ENCODE measurements around the gene PTPRCAP. TPM values are rescaled to one million over a fixed set of nuclear protein-coding genes. Genes with fewer than 3 reads are reported as not detected.

Gene PTPRCAP
- polyA plus RNA-seq, 1 of the 3 experiments (the other 2 are of a cell fraction), result 1.4 TPM

- Histone ChIP-seq H2AFZ (ENCODE audit: low read depth) (no peak overlapping the region), H3K9ac (no peak overlapping the region), H3F3A (replicated peaks; ENCODE audit: insufficient read depth) (no peaks in the 10 kb centered on the region), H3K9me3 (no peaks in the 10 kb centered on the region), H3K9me2 (no peaks in the 10 kb centered on the region), H3K4me2 (no peak overlapping the region), H3K79me2 (ENCODE audit: insufficient read depth) (0 out of 2 replicates have a peak, but pooled peaks cover under 1% of the 10 kb centered on the region), H4K20me1 (ENCODE audit: insufficient read depth) (no peaks in the 10 kb centered on the region), H3K4me3 (ENCODE audit: low read depth in 2 of 2, low read length in 1 of 2) (no peak overlapping the region), H3K4me1 (ENCODE audit: control insufficient read depth in 1 of 2, insufficient read depth in 2 of 2, low read depth in 1 of 2, low read length in 1 of 2) (peaks cover 0 to 4% of the 10 kb centered on the region in 2 experiments; a peak in 2 of 4 replicates), H3K27ac (ENCODE audit: low read depth in 2 of 2, low read length in 1 of 2) (no peak overlapping the region), H3K27me3 (ENCODE audit: insufficient read depth) (no peaks in the 10 kb centered on the region), H3K36me3 (replicated peaks in 1 of 2; ENCODE audit: control insufficient read depth in 1 of 2, insufficient read depth in 2 of 2, low read length in 1 of 2) (no peaks in the 10 kb centered on the region)
- TF ChIP-seq RXRA (IDR thresholded peaks at IDR 0.05; ENCODE audit: borderline replicate concordance, low read depth) (no peak), ELF1 (IDR thresholded peaks at IDR 0.05) (no peak), TCF12 (IDR thresholded peaks at IDR 0.05) (no peak), MEF2A (IDR thresholded peaks at IDR 0.05; ENCODE audit: borderline replicate concordance, low read depth) (no peak), GABPA (IDR thresholded peaks at IDR 0.05; ENCODE audit: low read depth) (no peak), EZH2phosphoT487 (IDR thresholded peaks at IDR 0.05; ENCODE audit: borderline replicate concordance, low read depth) (no peak), EP300 (IDR thresholded peaks at IDR 0.05; ENCODE audit: borderline replicate concordance in 1 of 2, low read depth in 1 of 2, low read length in 1 of 2) (no peak), TAF1 (IDR thresholded peaks at IDR 0.05; ENCODE audit: borderline replicate concordance, low read depth, low read length) (no peak), MXI1 (IDR thresholded peaks at IDR 0.05; ENCODE audit: low read depth, low read length) (no peak), YY1 (IDR thresholded peaks at IDR 0.05; ENCODE audit: low read depth) (no peak), CHD2 (IDR thresholded peaks at IDR 0.05; ENCODE audit: low read length, partially characterized antibody) (no peak), FOSL2 (IDR thresholded peaks at IDR 0.05; ENCODE audit: borderline replicate concordance, low read depth) (no peak), FOXJ3 (CRISPR knock-in tag; IDR thresholded peaks at IDR 0.05) (no peak), JUND (IDR thresholded peaks at IDR 0.05) (no peak)
- TF ChIP-seq, protein P1, sequence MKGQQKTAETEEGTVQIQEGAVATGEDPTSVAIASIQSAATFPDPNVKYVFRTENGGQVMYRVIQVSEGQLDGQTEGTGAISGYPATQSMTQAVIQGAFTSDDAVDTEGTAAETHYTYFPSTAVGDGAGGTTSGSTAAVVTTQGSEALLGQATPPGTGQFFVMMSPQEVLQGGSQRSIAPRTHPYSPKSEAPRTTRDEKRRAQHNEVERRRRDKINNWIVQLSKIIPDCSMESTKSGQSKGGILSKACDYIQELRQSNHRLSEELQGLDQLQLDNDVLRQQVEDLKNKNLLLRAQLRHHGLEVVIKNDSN (IDR thresholded peaks at IDR 0.05; ENCODE audit: borderline replicate concordance, low read depth), result no peak
- TF ChIP-seq, protein P2, sequence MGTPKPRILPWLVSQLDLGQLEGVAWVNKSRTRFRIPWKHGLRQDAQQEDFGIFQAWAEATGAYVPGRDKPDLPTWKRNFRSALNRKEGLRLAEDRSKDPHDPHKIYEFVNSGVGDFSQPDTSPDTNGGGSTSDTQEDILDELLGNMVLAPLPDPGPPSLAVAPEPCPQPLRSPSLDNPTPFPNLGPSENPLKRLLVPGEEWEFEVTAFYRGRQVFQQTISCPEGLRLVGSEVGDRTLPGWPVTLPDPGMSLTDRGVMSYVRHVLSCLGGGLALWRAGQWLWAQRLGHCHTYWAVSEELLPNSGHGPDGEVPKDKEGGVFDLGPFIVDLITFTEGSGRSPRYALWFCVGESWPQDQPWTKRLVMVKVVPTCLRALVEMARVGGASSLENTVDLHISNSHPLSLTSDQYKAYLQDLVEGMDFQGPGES (IDR thresholded peaks at IDR 0.05; ENCODE audit: low read depth, low read length), result no peak
- TF ChIP-seq, protein P3, sequence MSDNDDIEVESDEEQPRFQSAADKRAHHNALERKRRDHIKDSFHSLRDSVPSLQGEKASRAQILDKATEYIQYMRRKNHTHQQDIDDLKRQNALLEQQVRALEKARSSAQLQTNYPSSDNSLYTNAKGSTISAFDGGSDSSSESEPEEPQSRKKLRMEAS (IDR thresholded peaks at IDR 0.05; ENCODE audit: low read depth), result no peak
- ChIA-PET POLR2A (no interaction called here), CTCF (no interaction called here)
- WGBS (ENCODE audit: low lambda C conversion rate), result 93% methylated on average over 6 of the region's 7 CpGs
- DNase-seq, result no peak
Measured at GRCh38 chr11:67448220-67448609, 10.7 kb upstream of the PTPRCAP start.

DNA sequence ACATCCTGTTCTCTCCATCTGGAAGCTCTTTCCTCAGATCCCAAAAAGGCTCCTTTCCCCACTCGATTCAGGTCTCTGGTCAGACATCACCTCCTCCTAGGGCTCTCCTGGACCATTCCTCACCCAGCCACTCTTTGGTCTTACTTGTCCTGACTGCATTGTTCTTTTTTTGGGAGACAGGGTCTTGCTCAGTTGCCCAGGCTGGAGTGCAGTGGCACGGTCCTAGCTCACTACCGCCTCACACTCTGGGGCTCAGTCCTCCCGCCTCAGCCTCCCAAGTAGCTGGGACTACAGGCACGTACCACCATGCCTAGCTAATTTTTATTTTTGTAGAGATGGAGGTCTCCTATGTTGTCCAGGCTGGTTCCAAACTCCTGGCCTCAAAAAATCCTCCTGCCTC is 8.0 kb upstream of the PTPRCAP start:
- Histone ChIP-seq H3F3A (replicated peaks; ENCODE audit: insufficient read depth) (no peaks in the 10 kb centered on the region), H4K20me1 (ENCODE audit: insufficient read depth) (no peaks in the 10 kb centered on the region), H2AFZ (ENCODE audit: low read depth) (no peak overlapping the region), H3K9me3 (no peaks in the 10 kb centered on the region), H3K4me3 (ENCODE audit: low read depth in 2 of 2, low read length in 1 of 2) (no peak overlapping the region), H3K9ac (no peak overlapping the region), H3K79me2 (ENCODE audit: insufficient read depth) (peaks cover 12% of the 10 kb centered on the region; the same call in 1 of the 2 replicates), H3K36me3 (replicated peaks in 1 of 2; ENCODE audit: control insufficient read depth in 1 of 2, insufficient read depth in 2 of 2, low read length in 1 of 2) (peaks cover 0 to 12% of the 10 kb centered on the region in 2 experiments), H3K9me2 (no peaks in the 10 kb centered on the region), H3K27me3 (ENCODE audit: insufficient read depth) (no peaks in the 10 kb centered on the region), H3K27ac (ENCODE audit: low read depth in 2 of 2, low read length in 1 of 2) (no peak overlapping the region), H3K4me1 (ENCODE audit: control insufficient read depth in 1 of 2, insufficient read depth in 2 of 2, low read depth in 1 of 2, low read length in 1 of 2) (peaks cover 4 to 11% of the 10 kb centered on the region in 2 experiments; a peak in 3 of 4 replicates), H3K4me2 (no peak overlapping the region)
- ChIA-PET POLR2A (no interaction called here), CTCF (interaction anchor here (0.8 to 0.9 kb wide), 2 partner anchors 56 to 63 kb away, joined by 3 read pairs; no protein-coding TSS in a partner anchor)
- WGBS (ENCODE audit: low lambda C conversion rate), result 82% methylated on average over 5 of the region's 5 CpGs
- DNase-seq, result no peak
- TF ChIP-seq POLR2AphosphoS5 (IDR thresholded peaks at IDR 0.05; ENCODE audit: low read depth, low read length) (no peak), TCF12 (IDR thresholded peaks at IDR 0.05) (no peak), EZH2phosphoT487 (IDR thresholded peaks at IDR 0.05; ENCODE audit: borderline replicate concordance, low read depth) (no peak), FOXJ3 (CRISPR knock-in tag; IDR thresholded peaks at IDR 0.05) (no peak), MXI1 (IDR thresholded peaks at IDR 0.05; ENCODE audit: low read depth, low read length) (no peak), CHD2 (IDR thresholded peaks at IDR 0.05; ENCODE audit: low read length, partially characterized antibody) (no peak), FOXM1 (IDR thresholded peaks at IDR 0.05; ENCODE audit: low read depth) (no peak), GABPA (IDR thresholded peaks at IDR 0.05; ENCODE audit: low read depth) (no peak), CTCF (IDR thresholded peaks at IDR 0.05) (no peak), NFIC (IDR thresholded peaks at IDR 0.05; ENCODE audit: borderline replicate concordance) (no peak)
- TF ChIP-seq, protein P2 (IDR thresholded peaks at IDR 0.05; ENCODE audit: low read depth, low read length), result no peak
